ENCODE measurements around the gene BHLHE23.

The BHLHE23 gene

DNA sequence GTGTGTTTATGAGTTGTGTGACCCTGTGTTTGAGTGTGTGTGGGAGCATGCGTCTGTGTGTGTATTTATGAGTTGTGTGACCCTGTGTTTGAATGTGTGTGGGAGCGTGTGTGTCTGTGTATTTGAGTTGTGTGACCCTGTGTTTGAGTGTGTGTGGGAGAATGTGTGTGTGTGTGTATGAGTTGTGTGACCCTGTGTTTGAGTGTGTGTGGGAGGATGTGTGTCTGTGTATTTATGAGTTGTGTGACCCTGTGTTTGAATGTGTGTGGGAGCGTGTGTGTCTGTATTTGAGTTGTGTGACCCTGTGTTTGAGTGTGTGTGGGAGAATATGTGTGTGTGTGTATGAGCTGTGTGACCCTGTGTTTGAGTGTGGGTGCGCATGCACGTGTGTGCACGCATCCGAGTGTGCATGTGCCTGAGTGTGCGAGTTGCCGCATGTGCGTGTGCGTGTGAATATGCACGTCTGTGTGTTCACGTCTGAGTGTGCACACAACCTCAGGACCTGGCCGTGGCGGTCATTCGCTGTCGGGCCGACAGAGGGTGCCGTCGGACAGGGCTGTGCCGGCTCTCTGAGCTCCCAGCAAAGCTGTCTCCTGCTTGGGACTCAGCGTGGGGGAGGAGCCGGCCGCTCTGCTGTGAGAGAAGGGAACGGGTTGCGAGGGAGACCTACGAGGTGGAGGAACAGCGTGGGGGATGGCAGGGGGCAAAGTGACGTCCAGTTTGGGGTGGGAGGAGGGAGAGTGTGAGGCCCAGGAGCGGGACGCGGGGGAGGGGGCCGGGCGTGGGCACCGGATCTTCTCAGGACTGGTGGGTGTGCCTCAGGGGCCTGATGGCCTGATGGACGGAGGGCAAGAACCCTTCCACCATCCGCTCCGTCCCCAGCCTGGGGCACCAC lies 34.6 kb downstream of the BHLHE23 start:
- peak; percentile 45 for DNase-seq (ENCODE audit: low spot score)

DNA sequence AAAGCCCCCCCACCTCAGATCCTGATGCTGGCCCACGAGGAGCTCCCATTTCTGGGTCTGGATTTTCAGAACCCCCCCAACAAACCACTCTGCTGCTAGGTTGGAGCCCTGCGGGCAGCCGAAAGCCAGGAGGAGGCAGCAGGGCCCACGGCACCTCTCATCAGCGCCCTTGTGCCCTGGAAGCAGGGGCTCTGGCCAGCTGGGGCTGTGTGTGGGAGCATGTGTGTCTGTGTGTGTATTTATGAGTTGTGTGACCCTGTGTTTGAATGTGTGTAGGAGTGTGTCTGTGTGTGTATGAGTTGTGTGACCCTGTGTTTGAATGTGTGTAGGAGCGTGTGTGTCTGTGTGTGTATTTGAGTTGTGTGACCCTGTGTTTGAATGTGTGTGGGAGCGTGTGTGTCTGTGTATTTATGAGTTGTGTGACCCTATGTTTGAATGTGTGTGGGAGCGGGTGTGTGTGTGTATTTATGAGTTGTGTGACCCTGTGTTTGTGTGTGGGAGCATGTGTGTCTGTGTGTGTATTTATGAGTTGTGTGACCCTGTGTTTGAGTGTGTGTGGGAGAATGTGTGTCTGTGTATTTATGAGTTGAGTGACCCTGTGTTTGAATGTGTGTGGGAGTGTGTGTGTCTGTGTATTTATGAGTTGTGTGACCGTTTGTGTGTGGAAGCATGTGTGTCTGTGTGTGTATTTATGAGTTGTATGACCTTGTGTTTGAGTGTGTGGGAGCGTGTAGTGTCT lies 35.4 kb downstream of the BHLHE23 start:
- no peak for DNase-seq (ENCODE audit: low spot score)

DNA sequence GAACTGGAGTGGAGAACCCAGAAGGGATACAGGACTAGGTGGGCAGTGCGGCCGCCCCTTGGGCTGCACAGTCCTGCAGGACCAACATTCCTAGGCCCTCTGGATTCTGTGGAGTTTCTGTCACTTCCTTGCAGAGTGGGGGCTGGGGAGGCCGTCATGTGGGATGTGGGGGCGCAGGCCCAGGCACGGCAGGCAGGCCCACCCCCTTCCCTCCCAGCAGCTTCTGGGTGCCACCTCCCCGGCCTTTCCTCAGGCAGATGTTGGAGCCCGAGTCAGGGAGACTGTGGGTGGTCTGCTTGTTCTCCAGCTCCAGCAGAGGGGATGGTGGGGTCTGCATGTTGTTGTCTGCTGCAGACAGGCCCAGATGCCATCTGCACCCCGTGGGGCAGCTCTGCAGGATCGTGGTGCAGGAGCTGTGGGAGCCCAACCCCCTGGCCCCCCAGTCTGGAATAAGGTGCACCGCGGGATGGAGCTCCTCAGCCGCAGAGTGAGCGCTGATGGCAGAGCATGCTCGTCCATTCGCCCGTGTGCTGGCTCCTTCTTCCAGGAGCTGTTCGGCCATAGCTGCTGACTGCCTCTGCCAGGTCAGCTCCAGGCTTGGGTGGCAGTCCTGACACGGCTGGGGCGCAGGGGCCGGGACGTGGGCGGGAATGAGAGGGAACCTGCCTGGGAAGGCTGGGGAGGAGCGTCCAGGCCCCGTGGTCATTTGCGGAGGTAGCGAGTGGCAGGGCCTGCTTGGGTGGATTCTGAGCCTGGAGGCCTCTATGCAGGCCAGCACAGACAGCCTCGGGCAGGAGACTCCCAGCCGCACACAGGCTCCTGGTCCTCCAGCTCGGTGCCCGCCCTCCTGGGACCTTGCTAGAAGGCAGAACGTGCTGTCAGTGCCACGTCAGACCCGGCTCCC lies 36.2 kb downstream of the BHLHE23 start:
- no peak for DNase-seq (ENCODE audit: low spot score)

DNA sequence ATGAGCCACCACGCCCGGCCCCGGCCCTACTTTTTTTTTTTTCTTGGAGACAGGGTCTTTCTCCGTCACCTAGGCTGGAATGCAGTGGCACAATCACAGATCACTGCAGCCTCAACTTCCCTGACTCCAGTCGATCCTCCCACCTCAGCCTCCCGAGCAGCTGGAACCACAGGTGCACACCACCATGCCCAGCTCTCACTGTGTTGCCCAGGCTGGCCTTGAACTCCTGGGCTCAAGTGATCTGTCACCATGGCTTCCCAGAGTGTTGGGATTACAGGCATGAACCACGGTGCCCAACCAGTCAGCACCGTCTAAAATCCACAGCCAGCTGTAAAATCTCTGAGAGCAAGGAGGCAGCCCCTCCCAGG lies 36.8 kb downstream of the BHLHE23 start:
- no peak for DNase-seq (ENCODE audit: low spot score)

DNA sequence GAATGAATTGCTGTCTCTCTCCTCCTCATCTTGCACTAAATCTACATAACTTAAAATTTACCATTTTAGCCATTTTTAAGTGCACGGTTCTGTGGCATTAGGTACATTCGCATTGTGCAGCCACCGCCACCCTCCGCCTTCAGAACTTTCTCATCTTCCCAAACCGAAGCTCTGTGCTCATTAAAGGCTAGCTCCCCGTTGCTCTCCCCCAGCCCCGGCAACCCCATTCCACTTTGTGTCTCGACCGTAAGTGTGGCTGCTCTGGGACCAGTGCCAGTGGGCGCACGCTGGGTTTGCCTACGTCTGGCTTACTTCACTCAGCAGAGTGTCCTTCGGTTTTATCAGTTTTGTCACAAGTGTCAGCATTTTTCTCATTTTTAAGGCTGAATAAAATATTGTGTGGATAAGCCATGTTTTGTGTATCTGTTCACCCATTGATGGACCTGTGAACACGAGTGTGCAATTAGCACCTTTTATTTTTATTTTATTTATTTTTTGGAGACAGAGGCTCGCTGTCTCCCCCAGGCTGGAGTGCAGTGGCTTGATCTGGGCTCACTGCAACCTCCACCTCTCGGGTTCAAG lies 37.5 kb downstream of the BHLHE23 start:
- DNase-seq (ENCODE audit: low spot score) = no peak

DNA sequence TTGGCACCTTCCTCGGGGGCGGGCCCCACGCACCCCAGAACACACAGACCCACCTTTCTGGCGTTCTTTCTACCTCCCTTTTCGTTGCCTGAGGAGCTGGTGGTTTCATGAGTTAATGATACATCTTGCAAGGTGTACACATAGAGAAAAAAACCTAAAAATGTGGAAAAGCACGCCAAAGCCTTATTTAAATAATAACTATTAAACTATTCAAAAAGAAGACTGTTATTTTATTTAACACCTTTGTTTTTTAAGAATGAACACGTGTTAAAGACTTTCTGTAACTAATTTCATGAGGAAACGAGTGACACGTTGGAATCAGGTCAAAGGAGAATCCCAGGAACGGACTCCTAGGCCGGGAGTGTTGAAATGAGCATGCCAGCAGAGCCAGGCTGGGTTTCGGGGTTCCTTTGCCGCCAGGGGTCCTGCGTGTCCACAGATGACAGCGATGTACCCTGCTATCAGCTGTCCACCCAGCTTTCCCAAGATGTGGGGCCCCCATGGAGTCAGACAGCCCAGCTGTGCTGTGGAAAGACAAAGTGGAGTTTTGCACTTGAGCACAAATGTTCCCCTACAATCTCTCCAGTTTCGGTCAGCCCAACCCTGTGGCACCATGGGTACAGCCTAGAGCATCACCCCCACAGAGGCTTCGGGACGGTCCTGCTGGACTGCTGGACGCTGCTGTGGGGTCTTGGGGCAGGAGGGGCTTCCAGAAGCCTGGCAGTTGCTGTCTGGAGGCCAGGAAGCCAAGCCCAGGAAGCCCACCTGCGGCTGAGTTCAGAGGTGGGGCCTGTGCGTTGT lies 38.2 kb downstream of the BHLHE23 start:
- no peak for DNase-seq (ENCODE audit: low spot score)

DNA sequence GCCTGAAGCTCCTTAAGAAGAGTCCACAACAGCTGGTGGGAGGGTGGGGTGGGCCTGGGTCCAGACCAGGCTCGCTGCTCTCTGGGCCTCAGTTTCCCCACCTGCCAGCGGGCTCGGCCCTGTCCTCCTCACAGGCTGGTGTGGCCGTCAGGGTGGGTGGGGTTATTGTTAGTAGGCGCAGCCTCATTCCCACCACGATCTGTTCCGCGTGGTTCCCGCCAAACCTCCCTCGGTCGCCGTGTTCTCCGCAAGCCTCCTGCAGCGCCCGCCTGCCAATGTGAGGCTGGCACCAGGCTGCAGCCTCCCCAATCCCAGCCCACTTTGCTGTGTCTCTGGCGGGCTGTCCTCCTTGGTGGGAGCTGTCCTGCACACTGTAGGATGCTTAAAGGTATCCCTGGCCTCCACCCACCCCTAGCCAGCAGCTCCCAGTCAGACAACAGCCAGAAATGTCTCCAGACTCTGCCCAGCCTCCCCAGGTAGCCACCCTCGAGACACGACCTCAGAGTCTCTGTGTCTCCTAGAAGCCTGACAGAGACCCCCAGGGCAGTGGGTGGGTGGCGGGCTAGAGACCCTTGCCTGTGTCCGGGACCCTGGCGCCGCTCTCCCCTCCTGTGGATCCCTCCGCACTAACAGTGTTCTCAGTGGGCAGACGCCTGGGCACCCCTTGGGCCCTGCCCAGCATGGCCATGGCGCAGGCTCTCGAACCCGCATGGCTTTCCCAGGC lies 39.0 kb downstream of the BHLHE23 start:
- DNase-seq (ENCODE audit: low spot score) = no peak

DNA sequence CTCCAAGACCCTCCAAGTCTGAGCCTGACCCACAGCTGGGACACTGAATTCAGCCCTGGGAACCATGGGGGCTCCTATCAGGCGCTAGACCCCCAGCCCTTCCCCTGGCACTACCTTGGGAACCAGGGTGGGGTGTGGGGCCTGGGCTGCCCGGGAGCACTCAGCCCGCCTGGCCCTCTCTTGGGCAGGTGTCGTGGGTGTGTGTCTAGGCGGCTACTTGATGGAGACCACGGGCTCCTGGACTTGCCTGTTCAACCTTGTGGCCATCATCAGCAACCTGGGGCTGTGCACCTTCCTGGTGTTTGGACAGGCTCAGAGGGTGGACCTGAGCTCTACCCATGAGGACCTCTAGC lies 39.6 kb downstream of the BHLHE23 start:
- DNase-seq (ENCODE audit: low spot score) = no peak

DNA sequence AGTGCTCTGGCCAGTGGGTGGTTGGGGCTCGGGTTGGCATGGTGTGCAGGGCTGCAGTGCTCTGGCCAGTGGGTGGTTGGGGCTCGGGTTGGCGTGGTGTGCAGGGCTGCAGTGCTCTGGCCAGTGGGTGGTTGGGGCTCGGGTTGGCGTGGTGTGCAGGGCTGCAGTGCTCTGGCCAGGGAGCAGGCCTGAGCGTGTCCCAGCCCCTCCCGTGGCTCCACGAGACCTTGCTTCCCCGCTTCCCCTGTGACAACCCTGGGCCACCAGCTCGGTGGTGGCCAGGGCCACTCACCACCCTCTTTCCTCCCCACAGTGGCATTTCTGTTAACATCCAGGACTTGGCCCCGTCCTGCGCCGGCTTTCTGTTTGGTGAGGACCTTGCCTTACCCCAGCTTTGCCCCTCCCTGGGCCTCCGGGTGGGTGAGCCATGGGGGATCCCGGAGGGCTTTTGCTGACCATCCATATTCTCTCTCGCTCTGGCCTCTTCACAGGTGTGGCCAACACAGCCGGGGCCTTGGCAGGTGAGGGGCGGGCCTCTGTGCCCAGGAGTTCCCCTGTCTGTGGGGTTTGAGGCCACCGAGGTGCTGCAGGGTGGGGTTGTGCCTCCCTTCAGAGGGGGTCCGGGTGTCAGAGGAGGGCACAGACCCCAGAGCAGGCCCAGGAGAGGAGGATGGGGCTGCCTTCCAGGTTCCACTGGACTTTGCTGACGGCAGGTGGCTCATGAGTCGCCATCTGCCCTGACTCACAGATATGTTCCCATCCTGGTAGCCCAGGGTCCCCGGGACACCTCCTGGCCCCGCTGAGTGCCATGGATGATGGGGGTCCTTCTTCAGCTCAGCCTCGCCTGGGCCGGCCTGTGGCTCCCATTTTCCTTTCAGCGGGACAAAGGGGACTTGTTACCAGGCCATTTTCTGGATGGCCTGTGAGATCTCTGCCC lies 40.3 kb downstream of the BHLHE23 start:
- DNase-seq (ENCODE audit: low spot score) = no peak

DNA sequence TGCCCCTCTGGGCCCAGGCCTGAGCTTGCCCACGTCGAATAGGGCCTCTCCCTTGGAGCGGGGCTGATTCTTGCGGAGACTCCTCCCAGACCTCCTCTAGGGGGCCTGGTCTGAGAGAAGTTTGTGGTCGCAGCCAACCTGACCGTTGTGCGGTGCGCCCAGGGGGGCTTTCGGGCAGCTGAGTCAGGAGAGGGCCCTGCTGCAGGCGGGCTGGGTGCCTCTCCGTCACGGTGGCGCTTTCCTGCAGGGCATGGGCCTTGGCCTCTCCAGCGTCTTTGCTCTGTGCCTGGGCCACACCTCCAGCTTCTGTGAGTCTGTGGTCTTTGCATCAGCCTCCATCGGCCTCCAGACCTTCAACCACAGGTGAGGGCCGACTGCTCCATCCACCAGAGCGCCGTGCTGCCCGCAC lies 41.4 kb downstream of the BHLHE23 start:
- DNase-seq (ENCODE audit: low spot score) = no peak

DNA sequence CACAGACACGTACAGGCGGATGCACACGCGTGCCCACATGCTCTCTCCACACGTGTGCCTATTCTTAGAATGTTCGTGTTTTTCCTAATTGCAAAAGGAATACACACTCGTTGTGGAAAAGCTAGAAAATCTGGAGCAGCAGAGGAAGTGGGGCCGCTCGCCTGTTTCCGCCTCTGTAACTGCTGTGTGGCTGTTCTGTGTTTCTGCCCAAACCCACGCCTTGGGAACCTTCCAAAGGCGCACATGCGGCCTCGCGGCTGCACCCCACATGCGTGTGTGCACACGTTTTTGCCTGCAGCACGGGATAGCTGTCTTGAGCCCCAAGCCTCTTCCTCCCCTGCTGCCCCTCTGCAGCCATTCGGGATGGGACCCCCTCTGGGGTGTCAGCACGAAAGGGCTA lies 42.1 kb downstream of the BHLHE23 start:
- DNase-seq (ENCODE audit: low spot score) = no peak

DNA sequence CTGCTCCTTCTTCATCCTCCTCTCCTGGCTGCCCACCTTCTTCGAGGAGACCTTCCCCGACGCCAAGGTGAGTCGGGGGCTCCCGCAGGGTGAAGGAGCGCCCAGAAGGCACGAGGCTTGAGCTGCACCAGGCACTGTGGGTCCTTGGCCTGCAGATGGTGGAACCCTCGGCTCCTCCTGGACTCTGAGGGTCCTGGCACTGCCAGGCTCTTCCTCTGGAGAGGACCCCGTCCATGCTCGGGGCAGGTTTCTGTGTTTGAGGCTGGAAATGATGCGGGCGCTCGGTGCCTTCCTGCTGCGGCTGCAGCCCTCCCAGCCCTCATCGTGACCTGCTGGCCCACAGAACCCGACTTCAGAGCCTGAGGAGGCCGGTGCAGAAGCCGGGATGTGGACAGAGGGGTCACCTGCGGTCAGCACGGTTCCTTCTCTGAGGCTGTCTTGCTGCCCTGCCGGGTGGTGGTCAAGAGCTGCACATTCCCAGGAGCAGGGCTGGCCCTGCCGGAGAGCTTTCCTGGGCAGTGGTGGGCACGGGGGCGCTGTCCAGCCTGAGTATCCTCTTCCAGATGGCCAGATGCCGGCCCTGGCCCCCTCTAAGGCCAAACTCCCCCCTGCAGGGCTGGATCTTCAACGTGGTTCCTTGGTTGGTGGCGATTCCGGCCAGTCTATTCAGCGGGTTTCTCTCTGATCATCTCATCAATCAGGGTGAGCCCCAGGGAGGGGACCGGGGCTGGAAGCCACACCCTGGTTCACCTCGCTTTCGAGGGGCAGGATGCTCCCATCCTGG lies 43.0 kb downstream of the BHLHE23 start:
- DNase-seq (ENCODE audit: low spot score) = no peak

DNA sequence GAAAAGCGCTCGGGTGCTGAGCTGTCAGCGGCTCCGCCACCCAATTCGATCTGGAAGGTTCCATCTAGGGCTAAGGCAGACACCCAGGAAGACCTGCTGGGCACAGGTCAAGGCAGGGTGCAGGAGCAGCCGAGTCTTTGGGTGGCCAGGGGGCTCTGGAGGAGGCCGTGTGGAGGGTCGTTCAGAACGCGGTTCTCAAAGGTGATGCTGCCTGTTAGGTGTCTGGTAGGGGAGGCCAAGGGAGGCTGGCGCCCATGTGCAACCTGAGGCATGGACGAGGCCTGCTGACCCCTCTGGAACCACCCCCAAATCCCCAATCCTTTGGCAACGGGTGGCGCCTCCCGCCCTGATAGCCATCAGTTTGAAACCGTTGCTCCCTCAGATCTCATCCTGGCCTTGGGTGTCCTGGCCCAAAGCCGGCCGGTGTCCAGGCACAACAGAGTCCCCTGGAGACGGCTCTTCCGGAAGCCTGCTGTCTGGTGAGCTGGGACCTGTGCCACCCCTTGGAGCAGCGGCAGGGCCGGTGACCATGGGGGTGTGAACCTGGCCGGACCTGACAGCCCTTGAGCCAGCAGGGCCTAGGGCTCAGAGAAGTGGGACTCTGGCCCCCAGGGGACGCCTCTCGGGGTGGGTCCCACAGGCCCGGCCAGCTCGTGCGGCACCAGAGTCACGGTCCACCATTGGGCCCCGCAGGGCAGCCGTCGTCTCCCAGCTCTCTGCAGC lies 43.7 kb downstream of the BHLHE23 start:
- DNase-seq (ENCODE audit: low spot score) = no peak

DNA sequence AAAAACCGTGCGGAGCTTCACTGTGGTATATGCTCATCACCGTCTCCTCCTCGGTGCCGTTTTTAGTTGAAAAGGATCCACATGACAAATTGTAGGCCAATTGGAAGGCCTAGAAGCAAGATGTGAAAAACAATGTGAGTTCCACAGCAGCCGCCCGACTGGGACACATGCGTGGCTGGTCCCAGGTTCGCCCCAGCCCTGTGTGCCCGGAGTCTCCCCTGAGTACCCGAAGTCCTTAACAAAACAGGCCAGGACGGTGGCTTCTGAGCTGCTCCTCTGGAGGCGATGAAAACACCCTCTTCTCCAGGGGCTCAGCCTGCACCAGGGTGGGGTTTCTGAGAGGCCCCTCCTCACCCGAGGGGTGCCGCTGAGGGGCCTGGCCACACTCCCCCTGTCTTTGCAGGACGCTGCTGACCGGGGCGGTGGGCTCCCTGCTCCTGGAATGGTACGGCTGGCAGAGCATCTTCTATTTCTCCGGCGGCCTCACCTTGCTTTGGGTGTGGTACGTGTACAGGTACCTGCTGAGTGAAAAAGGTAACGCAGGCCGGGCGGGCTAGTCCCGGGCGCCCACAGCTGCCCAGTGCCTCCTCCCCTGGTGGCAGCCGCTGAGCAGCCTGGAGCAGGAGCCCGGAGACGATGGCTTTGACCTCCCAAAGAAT lies 44.4 kb downstream of the BHLHE23 start:
- DNase-seq (ENCODE audit: low spot score) = no peak

DNA sequence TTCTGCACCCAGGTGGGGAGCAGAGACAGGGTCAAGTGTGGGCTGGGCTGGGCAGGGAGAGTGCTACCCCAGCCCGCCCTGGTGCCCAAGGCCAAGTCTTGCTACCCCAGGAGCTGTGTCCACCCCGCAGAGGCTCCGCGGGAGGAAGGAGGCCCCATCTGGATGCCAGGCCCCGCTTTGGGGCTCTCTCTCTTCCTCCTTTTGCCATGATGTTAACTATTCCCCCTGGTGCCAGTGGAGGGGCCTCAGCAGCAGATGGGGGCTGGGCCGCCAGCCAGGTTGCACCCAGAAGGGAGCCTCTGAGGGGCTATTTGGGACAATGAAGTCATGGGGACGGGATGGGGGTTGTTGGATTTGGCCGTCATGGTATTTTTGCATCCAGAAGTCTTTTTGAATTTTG lies 45.0 kb downstream of the BHLHE23 start:
- DNase-seq (ENCODE audit: low spot score) = no peak

DNA sequence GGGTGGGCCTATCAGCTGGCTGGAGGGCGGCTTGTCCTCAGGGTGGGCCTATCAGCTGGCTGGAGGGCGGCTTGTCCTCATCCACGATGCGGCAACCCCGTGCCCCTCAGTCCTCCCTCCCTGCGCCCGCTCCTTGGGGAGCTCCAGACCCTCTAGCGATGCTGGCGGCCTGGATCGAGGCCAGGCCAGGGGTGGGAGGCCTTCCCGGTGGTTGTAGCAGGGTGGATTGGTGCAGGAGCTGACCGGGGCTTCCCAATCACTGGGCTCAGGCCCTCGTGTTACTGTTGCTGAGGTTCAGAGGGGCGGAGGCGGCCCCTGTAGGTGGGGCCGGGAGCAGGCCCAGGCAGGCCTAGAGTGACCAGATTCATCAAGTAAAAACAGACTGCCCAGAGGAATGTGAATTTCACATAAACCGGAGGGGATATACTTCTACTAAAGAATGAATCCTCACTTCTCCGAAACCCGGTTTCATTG lies 45.4 kb downstream of the BHLHE23 start:
- DNase-seq (ENCODE audit: low spot score) = no peak
